ENCODE measurements around the gene ATAD3B. TPM values are rescaled to one million over a fixed set of nuclear protein-coding genes. Genes with fewer than 3 reads are reported as not detected.
A peak's percentile ranks its signal among the peaks of the same experiment; 100 is the strongest.
"Not testable (repeated sequence)": the region's sequence is repeated elsewhere in the genome, so short reads cannot be mapped to it uniquely, and the experiment has no call there.

ATAD3B gene
- polyA plus RNA-seq, 3 donors = 2.3 to 23.3 (median 2.3) TPM

DNA sequence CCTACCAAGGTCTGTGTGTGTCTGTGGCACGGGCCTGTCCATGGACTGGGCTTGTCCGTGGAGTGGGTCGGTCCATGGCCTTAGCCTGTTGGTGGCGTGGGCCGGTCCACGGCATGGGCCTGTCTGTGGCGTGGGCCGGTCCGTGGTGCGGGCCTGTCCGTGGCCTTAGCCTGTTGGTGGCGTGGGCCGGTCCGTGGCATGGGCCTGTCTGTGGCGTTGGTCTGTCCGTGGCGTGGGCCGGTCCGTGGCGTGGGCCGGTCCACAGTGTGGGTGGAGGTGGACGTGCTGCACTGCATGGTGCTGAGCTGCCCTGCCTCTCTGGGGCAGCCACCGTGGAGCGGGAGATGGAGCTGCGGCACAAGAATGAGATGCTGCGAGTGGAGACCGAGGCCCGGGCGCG, 10.2 kb downstream of the ATAD3B start:
- H3K36me3 Mint-ChIP-seq = peaks cover 42 to 75% of the 10 kb centered on the region in 2 donors
- peaks cover 47 to 57% of the 10 kb centered on the region in 2 donors for H3K36me3 ChIP-seq (replicated peaks in 1 of 2; ENCODE audit: control insufficient read depth in 1 of 2, insufficient read depth in 2 of 2, low read length in 2 of 2)
- H3K4me3 Mint-ChIP-seq = not testable (repeated sequence)

DNA sequence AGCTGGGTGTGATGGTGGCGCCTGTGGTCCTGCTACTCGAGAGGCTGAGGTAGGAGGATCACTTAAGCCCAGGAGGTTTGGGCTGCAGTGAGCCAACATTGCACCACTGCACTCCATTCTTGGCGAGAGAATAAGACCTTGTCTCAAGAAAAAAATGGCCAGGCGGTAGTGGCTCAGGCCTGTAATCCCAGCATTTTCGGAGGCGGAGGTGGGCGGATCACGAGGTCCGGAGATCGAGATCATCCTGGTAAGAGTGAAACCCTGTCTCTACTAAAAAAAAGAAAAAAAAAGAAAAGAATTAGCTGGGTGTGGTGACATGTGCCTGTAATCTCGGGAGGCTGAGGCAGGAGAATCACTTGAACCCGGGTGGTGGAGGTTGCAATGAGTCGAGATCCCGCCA, 11.3 kb downstream of the ATAD3B start:
- Histone ChIP-seq H3K4me1 (ENCODE audit: control insufficient read depth in 1 of 2, insufficient read depth in 2 of 2, low read length in 2 of 2) (no peaks in the 10 kb centered on the region), H3K9ac (ENCODE audit: insufficient read depth, low read length, poor library complexity, severe bottlenecking) (no peak overlapping the region), H3K4me2 (replicated peaks; ENCODE audit: extremely low read depth, low read length, poor library complexity, severe bottlenecking) (no peak overlapping the region), H3K36me3 (replicated peaks in 1 of 2; ENCODE audit: control insufficient read depth in 1 of 2, insufficient read depth in 2 of 2, low read length in 2 of 2) (peaks cover 48 to 54% of the 10 kb centered on the region in 2 donors), H4K20me1 (ENCODE audit: insufficient read depth, low read length) (no peaks in the 10 kb centered on the region), H3K9me3 (replicated peaks in 1 of 2; ENCODE audit: control insufficient read depth in 1 of 2, insufficient read depth in 1 of 2, low read length in 2 of 2) (no peaks in the 10 kb centered on the region), H3K79me2 (ENCODE audit: insufficient read depth, low read length) (no peaks in the 10 kb centered on the region), H3K27me3 (ENCODE audit: control insufficient read depth in 2 of 2, insufficient read depth in 2 of 2, low read length in 2 of 2) (no peaks in the 10 kb centered on the region), H2AFZ (ENCODE audit: insufficient read depth, low read depth, low read length, poor library complexity, severe bottlenecking) (no peak overlapping the region), H3K4me3 (replicated peaks in 1 of 3; ENCODE audit: low read depth in 2 of 3, low read length in 3 of 3) (no peak overlapping the region), H3K27ac (ENCODE audit: low read depth in 1 of 2, low read length in 2 of 2) (no peak overlapping the region)
- TF ChIP-seq, protein P1, sequence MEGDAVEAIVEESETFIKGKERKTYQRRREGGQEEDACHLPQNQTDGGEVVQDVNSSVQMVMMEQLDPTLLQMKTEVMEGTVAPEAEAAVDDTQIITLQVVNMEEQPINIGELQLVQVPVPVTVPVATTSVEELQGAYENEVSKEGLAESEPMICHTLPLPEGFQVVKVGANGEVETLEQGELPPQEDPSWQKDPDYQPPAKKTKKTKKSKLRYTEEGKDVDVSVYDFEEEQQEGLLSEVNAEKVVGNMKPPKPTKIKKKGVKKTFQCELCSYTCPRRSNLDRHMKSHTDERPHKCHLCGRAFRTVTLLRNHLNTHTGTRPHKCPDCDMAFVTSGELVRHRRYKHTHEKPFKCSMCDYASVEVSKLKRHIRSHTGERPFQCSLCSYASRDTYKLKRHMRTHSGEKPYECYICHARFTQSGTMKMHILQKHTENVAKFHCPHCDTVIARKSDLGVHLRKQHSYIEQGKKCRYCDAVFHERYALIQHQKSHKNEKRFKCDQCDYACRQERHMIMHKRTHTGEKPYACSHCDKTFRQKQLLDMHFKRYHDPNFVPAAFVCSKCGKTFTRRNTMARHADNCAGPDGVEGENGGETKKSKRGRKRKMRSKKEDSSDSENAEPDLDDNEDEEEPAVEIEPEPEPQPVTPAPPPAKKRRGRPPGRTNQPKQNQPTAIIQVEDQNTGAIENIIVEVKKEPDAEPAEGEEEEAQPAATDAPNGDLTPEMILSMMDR (IDR thresholded peaks at IDR 0.05) = no peak
- H3K4me3 Mint-ChIP-seq = no peak overlapping the region
- no peaks in the 10 kb centered on the region for H3K4me1 Mint-ChIP-seq
- H3K27me3 Mint-ChIP-seq (ENCODE audit: low read depth in 3 of 3) = peaks cover 0 to 2% (median 0%) of the 10 kb centered on the region in 3 donors
- H3K36me3 Mint-ChIP-seq = peaks cover 43 to 72% of the 10 kb centered on the region in 2 donors
- WGBS (ENCODE audit: insufficient coverage) = 98% methylated on average over 9 of the region's 14 CpGs
- H3K9me3 Mint-ChIP-seq = peaks cover 0 to 3% (median 0%) of the 10 kb centered on the region in 7 donors
- DNase-seq = no peak
- intact Hi-C loops (cut with micrococcal nuclease) = no loop called here
- H3K27ac Mint-ChIP-seq = peak overlapping the region in 1 of 7 donors; percentile 53

More for the DNA sequence above, 10.2 kb downstream of the ATAD3B start:
- H3K79me2 ChIP-seq (ENCODE audit: insufficient read depth, low read length); H4K20me1 ChIP-seq (ENCODE audit: insufficient read depth, low read length); H3K4me1 ChIP-seq (ENCODE audit: control insufficient read depth in 1 of 2, insufficient read depth in 2 of 2, low read length in 2 of 2); H3K27me3 Mint-ChIP-seq (ENCODE audit: low read depth in 3 of 3); intact Hi-C loops (cut with micrococcal nuclease); H3K27ac Mint-ChIP-seq; H3K4me1 Mint-ChIP-seq; H3K4me3 ChIP-seq (replicated peaks in 1 of 3; ENCODE audit: low read depth in 2 of 3, low read length in 3 of 3); H3K9me3 ChIP-seq (replicated peaks in 1 of 2; ENCODE audit: control insufficient read depth in 1 of 2, insufficient read depth in 1 of 2, low read length in 2 of 2); H3K9me3 Mint-ChIP-seq; H3K27ac ChIP-seq (ENCODE audit: low read depth in 1 of 2, low read length in 2 of 2); H3K27me3 ChIP-seq (ENCODE audit: control insufficient read depth in 2 of 2, insufficient read depth in 2 of 2, low read length in 2 of 2); H3K4me2 ChIP-seq (replicated peaks; ENCODE audit: extremely low read depth, low read length, poor library complexity, severe bottlenecking); DNase-seq; H3K9ac ChIP-seq (ENCODE audit: insufficient read depth, low read length, poor library complexity, severe bottlenecking); H2AFZ ChIP-seq (ENCODE audit: insufficient read depth, low read depth, low read length, poor library complexity, severe bottlenecking): not testable (repeated sequence)
- 97% methylated on average over 7 of the region's 30 CpGs for WGBS (ENCODE audit: insufficient coverage)

All from CD14-positive monocyte (primary cell).